Left colon (tissue), 2 donors: ENCODE measurements around the gene CDC25A. TPM values are rescaled to one million over a fixed set of nuclear protein-coding genes. Genes with fewer than 3 reads are reported as not detected.
A peak's percentile ranks its signal among the peaks of the same experiment; 100 is the strongest.

Experiments
- ATAC-seq: fragments of 200-7000 bp; cut with Tn5 transposase; one replicate; pipeline ENCODE4 v1.9.1; 2020; ENCODE audit warnings: mild to moderate bottlenecking, moderate library complexity
- DNase-seq, 2 donors: peaks; one replicate each; pipeline ENCODE4 v3.0.0-alpha.2; 2020
- intact Hi-C, 2 donors: fragments of 100-400 bp; cut with DNase I in 1 of 2; cut with micrococcal nuclease in 1 of 2; formaldehyde crosslinking; loops; one replicate each; pipeline versions ENCODE4 v1.11.2 to v1.14.0; 2022; cut with DNase I, micrococcal nuclease
- total RNA-seq, 2 donors: library from RNA; stranded (reverse); fragmentation: NEBNext Ultra II Directional; extraction: Animal tissue kit (Norgen Biotek cat#: 25700); gene quantifications; one replicate each; pipeline ENCODE4 v1.2.1, GENCODE V29; 2021
- donor health status: DM: no; HTN: no; CAD: no.
- donor health status: DM: yes; HTN: yes; CAD: no.

Gene CDC25A
- total RNA-seq, 2 donors from 2014 or later, result 4.0 to 6.6 TPM

- ATAC-seq, result peak; percentile 73
- peak in 1 of 2 donors; percentile 6 for DNase-seq
- intact Hi-C loops, result loop anchor here (2.0 to 10.0 kb wide), 3 partner anchors 163 to 327 kb away; no protein-coding TSS in a partner anchor
These were observed 36.3 kb downstream of the CDC25A start for GRCh38 chr3:48151807-48152427.

GRCh38 chr3:48151058-48151806 is 37.0 kb downstream of the CDC25A start:
- ATAC-seq (peak; percentile 99), DNase-seq (peak; percentile 57 to 74)
- intact Hi-C loops, result loop anchor here (2.0 to 10.0 kb wide), 3 partner anchors 162 to 326 kb away; no protein-coding TSS in a partner anchor

GRCh38 chr3:48143992-48144391 is 44.2 kb downstream of the CDC25A start:
- no peak for ATAC-seq
- intact Hi-C loops, result no loop called here
- DNase-seq, result no peak

- DNase-seq, result no peak
- intact Hi-C loops, result no loop called here
- no peak for ATAC-seq
These were observed 44.6 kb downstream of the CDC25A start for GRCh38 chr3:48143567-48143966.

- peak; percentile 78 for ATAC-seq
- peak in 1 of 2 donors; percentile 28 for DNase-seq
- intact Hi-C loops, result no loop called here
These were observed 45.8 kb downstream of the CDC25A start for GRCh38 chr3:48142316-48142870.

GRCh38 chr3:48141604-48142137 is 46.5 kb downstream of the CDC25A start:
- intact Hi-C loops, result no loop called here
- ATAC-seq, result no peak
- no peak for DNase-seq

GRCh38 chr3:48140936-48141603 is 47.1 kb downstream of the CDC25A start:
- ATAC-seq (no peak), DNase-seq (no peak)
- intact Hi-C loops, result no loop called here

- intact Hi-C loops, result no loop called here
- ATAC-seq (no peak), DNase-seq (no peak)
These were observed 47.9 kb downstream of the CDC25A start for GRCh38 chr3:48140336-48140757.

GRCh38 chr3:48137425-48137999 is 50.7 kb downstream of the CDC25A start:
- ATAC-seq (no peak), DNase-seq (no peak)
- intact Hi-C loops, result no loop called here

- no peak for DNase-seq
- ATAC-seq, result no peak
- intact Hi-C loops, result no loop called here
These were observed 52.4 kb downstream of the CDC25A start for GRCh38 chr3:48135552-48136495.

- ATAC-seq (peak; percentile 9), DNase-seq (peak; percentile 31 to 36)
- intact Hi-C loops, result no loop called here
These were observed 57.8 kb downstream of the CDC25A start for GRCh38 chr3:48130321-48130904.

GRCh38 chr3:48129921-48130320 is 58.3 kb downstream of the CDC25A start:
- intact Hi-C loops, result no loop called here
- no peak for DNase-seq
- ATAC-seq, result no peak

GRCh38 chr3:48128774-48129173 is 59.4 kb downstream of the CDC25A start:
- intact Hi-C loops, result no loop called here
- no peak for ATAC-seq

GRCh38 chr3:48125886-48126622 is 62.2 kb downstream of the CDC25A start:
- DNase-seq, result no peak
- no peak for ATAC-seq
- intact Hi-C loops, result no loop called here

More at GRCh38 chr3:48128774-48129173, 59.4 kb downstream of the CDC25A start:
- no peak for DNase-seq

- intact Hi-C loops, result no loop called here
- no peak for DNase-seq
- no peak for ATAC-seq
These were observed 63.1 kb downstream of the CDC25A start for GRCh38 chr3:48125013-48125705.

- intact Hi-C loops, result no loop called here
- DNase-seq (no peak), ATAC-seq (no peak)
These were observed 64.9 kb downstream of the CDC25A start for GRCh38 chr3:48123346-48123745.
